ENCODE results near the gene MYLK3. TPM values are rescaled to one million over a fixed set of nuclear protein-coding genes. Genes with fewer than 3 reads are reported as not detected.
A peak's percentile ranks its signal among the peaks of the same experiment; 100 is the strongest.

Gene MYLK3
- polyA plus RNA-seq, 3 donors = 0.32 TPM; not detected in 2

- no peak within 1 kb of the TSS for H3K27ac Mint-ChIP-seq
- peaks cover 0 to 2% (median 0%) of the 10 kb centered on the region in 7 donors for H3K9me3 Mint-ChIP-seq
- H3K27me3 ChIP-seq (ENCODE audit: control insufficient read depth in 2 of 2, insufficient read depth in 2 of 2, low read length in 2 of 2) = no peaks in the 10 kb centered on the region
- H3K36me3 ChIP-seq (replicated peaks in 1 of 2; ENCODE audit: control insufficient read depth in 1 of 2, insufficient read depth in 2 of 2, low read length in 2 of 2) = peaks cover 0 to 7% of the 10 kb centered on the region in 2 donors
- H3K36me3 Mint-ChIP-seq = no peaks in the 10 kb centered on the region
- peaks cover 41% of the 10 kb centered on the region for H4K20me1 ChIP-seq (ENCODE audit: insufficient read depth, low read length)
- no peaks in the 10 kb centered on the region for H3K9me3 ChIP-seq (replicated peaks in 1 of 2; ENCODE audit: control insufficient read depth in 1 of 2, insufficient read depth in 1 of 2, low read length in 2 of 2)
- under 1% methylated on average over 43 of the region's 54 CpGs for WGBS (ENCODE audit: insufficient coverage)
- H3K27me3 Mint-ChIP-seq (ENCODE audit: low read depth in 3 of 3) = no peaks in the 10 kb centered on the region
- DNase-seq = peak; percentile 98 to 99 (median 98)
- H3K79me2 ChIP-seq (ENCODE audit: insufficient read depth, low read length) = peaks cover 90% of the 10 kb centered on the region
- H3K4me3 ChIP-seq (replicated peaks in 1 of 3; ENCODE audit: low read depth in 2 of 3, low read length in 3 of 3) = peak within 1 kb of the TSS; percentile 77 to 87 (median 85)
- H3K27ac ChIP-seq (ENCODE audit: low read depth in 1 of 2, low read length in 2 of 2) = peak within 1 kb of the TSS; percentile 94 to 96
- peak within 1 kb of the TSS; percentile 95 for H3K9ac ChIP-seq (ENCODE audit: insufficient read depth, low read length, poor library complexity, severe bottlenecking)
- peak within 1 kb of the TSS; percentile 83 for H2AFZ ChIP-seq (ENCODE audit: insufficient read depth, low read depth, low read length, poor library complexity, severe bottlenecking)
- TF ChIP-seq CTCF (IDR thresholded peaks at IDR 0.05) = no peak
- peaks cover 39 to 47% of the 10 kb centered on the region in 2 donors for H3K4me1 ChIP-seq (ENCODE audit: control insufficient read depth in 1 of 2, insufficient read depth in 2 of 2, low read length in 2 of 2)
- peak within 1 kb of the TSS; percentile 96 for H3K4me2 ChIP-seq (replicated peaks; ENCODE audit: extremely low read depth, low read length, poor library complexity, severe bottlenecking)
- intact Hi-C loops (cut with micrococcal nuclease) = loop anchor here (1.0 to 5.0 kb wide), 3 partner anchors 98 to 142 kb away; partner anchors contain the start of gene C16orf87 (in 1 of the 2)
- H3K4me3 Mint-ChIP-seq = no peak within 1 kb of the TSS
- H3K4me1 Mint-ChIP-seq = peaks cover 36% of the 10 kb centered on the region
These were observed 59.3 kb downstream of the MYLK3 start, which contains the start of gene VPS35 for GRCh38 chr16:46688654-46689364. VPS35 (minus strand) TSS chr16:46689178; CDS start chr16:46689133, 45 bp downstream.

- peaks cover 39 to 47% of the 10 kb centered on the region in 2 donors for H3K4me1 ChIP-seq (ENCODE audit: control insufficient read depth in 1 of 2, insufficient read depth in 2 of 2, low read length in 2 of 2)
- Mint-ChIP-seq H3K27ac (no peak overlapping the region), H3K4me1 (peaks cover 36% of the 10 kb centered on the region)
These were observed 60.0 kb downstream of the MYLK3 start for GRCh38 chr16:46688101-46688653.

More at GRCh38 chr16:46688101-46688653, 60.0 kb downstream of the MYLK3 start:
- Mint-ChIP-seq H3K27me3 (ENCODE audit: low read depth in 3 of 3) (no peaks in the 10 kb centered on the region), H3K36me3 (peaks cover 0 to under 1% of the 10 kb centered on the region in 2 donors), H3K9me3 (peaks cover 0 to 2% (median 0%) of the 10 kb centered on the region in 7 donors), H3K4me3 (no peak overlapping the region)
- Histone ChIP-seq H3K9ac (ENCODE audit: insufficient read depth, low read length, poor library complexity, severe bottlenecking) (peak overlapping the region; percentile 95), H3K79me2 (ENCODE audit: insufficient read depth, low read length) (peaks cover 94% of the 10 kb centered on the region), H3K4me3 (replicated peaks in 1 of 3; ENCODE audit: low read depth in 2 of 3, low read length in 3 of 3) (peak overlapping the region; percentile 77 to 87 (median 85)), H3K36me3 (replicated peaks in 1 of 2; ENCODE audit: control insufficient read depth in 1 of 2, insufficient read depth in 2 of 2, low read length in 2 of 2) (peaks cover 2 to 7% of the 10 kb centered on the region in 2 donors), H3K9me3 (replicated peaks in 1 of 2; ENCODE audit: control insufficient read depth in 1 of 2, insufficient read depth in 1 of 2, low read length in 2 of 2) (no peaks in the 10 kb centered on the region), H4K20me1 (ENCODE audit: insufficient read depth, low read length) (peaks cover 48% of the 10 kb centered on the region), H3K27ac (ENCODE audit: low read depth in 1 of 2, low read length in 2 of 2) (peak overlapping the region; percentile 94 to 96), H3K27me3 (ENCODE audit: control insufficient read depth in 2 of 2, insufficient read depth in 2 of 2, low read length in 2 of 2) (no peaks in the 10 kb centered on the region), H3K4me2 (replicated peaks; ENCODE audit: extremely low read depth, low read length, poor library complexity, severe bottlenecking) (peak overlapping the region; percentile 96), H2AFZ (ENCODE audit: insufficient read depth, low read depth, low read length, poor library complexity, severe bottlenecking) (peak overlapping the region; percentile 83)
- intact Hi-C loops (cut with micrococcal nuclease) = loop anchor here (2.0 to 5.0 kb wide), 2 partner anchors 99 to 103 kb away; no protein-coding TSS in a partner anchor
- peak; percentile 83 to 86 (median 83) for DNase-seq
- 0% methylated on average over 12 of the region's 14 CpGs for WGBS (ENCODE audit: insufficient coverage)
- no peak for TF ChIP-seq CTCF (IDR thresholded peaks at IDR 0.05)
